ENCODE data around the gene BAG3.

The BAG3 gene

GRCh38 chr10:119650692-119651513 is at the start of gene BAG3:
BAG3 (plus strand) TSS chr10:119651380; CDS start chr10:119651676, 296 bp downstream.
- no peak for TF ChIP-seq CTCF (IDR thresholded peaks at IDR 0.05)
- no peaks in the 10 kb centered on the region for H3K36me3 ChIP-seq
- H3K27ac ChIP-seq, result no peak within 1 kb of the TSS
- H3K4me3 ChIP-seq (ENCODE audit: low read depth in 1 of 2, low read length in 1 of 2), result peak within 1 kb of the TSS; percentile 71 to 74
- peaks cover 70% of the 10 kb centered on the region for H3K27me3 ChIP-seq
- no peaks in the 10 kb centered on the region for H3K9me3 ChIP-seq
- peaks cover 11 to 13% of the 10 kb centered on the region in 2 experiments for H3K4me1 ChIP-seq (ENCODE audit: control insufficient read depth in 1 of 2, insufficient read depth in 1 of 2, low read depth in 1 of 2, low read length in 1 of 2)

- H3K27me3 ChIP-seq, result no peaks in the 10 kb centered on the region
- H3K36me3 ChIP-seq, result no peaks in the 10 kb centered on the region
- TF ChIP-seq CTCF (IDR thresholded peaks at IDR 0.05), result no peak
- H3K9me3 ChIP-seq, result no peaks in the 10 kb centered on the region
- no peak overlapping the region for H3K4me3 ChIP-seq (ENCODE audit: low read depth in 1 of 2, low read length in 1 of 2)
- no peak overlapping the region for H3K27ac ChIP-seq
- peaks cover 3% of the 10 kb centered on the region in 2 experiments for H3K4me1 ChIP-seq (ENCODE audit: control insufficient read depth in 1 of 2, insufficient read depth in 1 of 2, low read depth in 1 of 2, low read length in 1 of 2)
Observed at GRCh38 chr10:119602241-119603095, 48.7 kb upstream of the BAG3 start.

- Histone ChIP-seq H3K36me3 (no peaks in the 10 kb centered on the region), H3K9me3 (no peaks in the 10 kb centered on the region), H3K4me3 (ENCODE audit: low read depth in 1 of 2, low read length in 1 of 2) (no peak overlapping the region), H3K27ac (no peak overlapping the region), H3K27me3 (peaks cover 12% of the 10 kb centered on the region), H3K4me1 (ENCODE audit: control insufficient read depth in 1 of 2, insufficient read depth in 1 of 2, low read depth in 1 of 2, low read length in 1 of 2) (no peaks in the 10 kb centered on the region)
- no peak for TF ChIP-seq CTCF (IDR thresholded peaks at IDR 0.05)
Observed at GRCh38 chr10:119604468-119604867, 46.7 kb upstream of the BAG3 start.

- Histone ChIP-seq H3K4me1 (ENCODE audit: control insufficient read depth in 1 of 2, insufficient read depth in 1 of 2, low read depth in 1 of 2, low read length in 1 of 2) (no peaks in the 10 kb centered on the region), H3K27me3 (peaks cover 12% of the 10 kb centered on the region), H3K27ac (no peak overlapping the region), H3K9me3 (no peaks in the 10 kb centered on the region), H3K4me3 (ENCODE audit: low read depth in 1 of 2, low read length in 1 of 2) (no peak overlapping the region), H3K36me3 (no peaks in the 10 kb centered on the region)
- TF ChIP-seq CTCF (IDR thresholded peaks at IDR 0.05), result no peak
Observed at GRCh38 chr10:119608316-119609155, 42.6 kb upstream of the BAG3 start.

GRCh38 chr10:119609516-119609915 is 41.7 kb upstream of the BAG3 start:
- no peaks in the 10 kb centered on the region for H3K36me3 ChIP-seq

More at GRCh38 chr10:119609516-119609915, 41.7 kb upstream of the BAG3 start:
- Histone ChIP-seq H3K27ac (no peak overlapping the region), H3K9me3 (no peaks in the 10 kb centered on the region), H3K27me3 (peaks cover 12% of the 10 kb centered on the region), H3K4me3 (ENCODE audit: low read depth in 1 of 2, low read length in 1 of 2) (no peak overlapping the region), H3K4me1 (ENCODE audit: control insufficient read depth in 1 of 2, insufficient read depth in 1 of 2, low read depth in 1 of 2, low read length in 1 of 2) (no peaks in the 10 kb centered on the region)
- TF ChIP-seq CTCF (IDR thresholded peaks at IDR 0.05), result no peak

Measured in neutrophil (primary cell).